B cell (primary cell): ENCODE measurements around the gene KCNJ8. TPM values are rescaled to one million over a fixed set of nuclear protein-coding genes. Genes with fewer than 3 reads are reported as not detected.

Experiments used
- ATAC-seq: fragments of 200-7000 bp; cut with Tn5 transposase; one replicate; pipeline ENCODE4 v1.10.0; 2021; ENCODE audit warnings: low read depth, mild to moderate bottlenecking, moderate number of reproducible peaks, moderate library complexity
- CTCF ChIA-PET: fragments of 350-600 bp; sonication (Branson Sonifier 250); formaldehyde crosslinking; loops from one replicate; lab custom pipeline; 2021; ENCODE audit warnings: antibody characterized with exemption, inconsistent platforms; lab: Charles Lee
- POLR2A ChIA-PET: fragments of 350-600 bp; sonication (Branson Sonifier 250); formaldehyde crosslinking; loops from one replicate; lab custom pipeline; 2021; ENCODE audit warnings: antibody characterized with exemption; lab: Charles Lee
- DNase-seq: peaks from one replicate; pipeline ENCODE4 v3.0.0; 2013
- H2AFZ ChIP-seq: 2 replicates; pipeline ENCODE4 v1.6.1; 2012; ENCODE audit warnings: mild to moderate bottlenecking, low read depth, low read length; ENCODE audit not compliant: insufficient read depth, poor library complexity, severe bottlenecking
- H3K27ac ChIP-seq, 2 donors: 1 replicate in 1 of 2; 2 replicates in 1 of 2; pipeline ENCODE4 v1.5.1; 2012 to 2013; ENCODE audit warnings: low read length in 2 of 2, mild to moderate bottlenecking in 2 of 2, moderate library complexity in 1 of 2
- H3K27me3 ChIP-seq, 4 experiments: fragments of 200-600 bp in 1 of 4; sonication (generic) in 1 of 4; replicated peaks in 1 of 4; 1 replicate in 2 of 4; 2 replicates in 2 of 4; pipeline versions ENCODE4 v1.6.1 to v1.7.0; 2013 to 2016; ENCODE audit warnings: low read length in 3 of 4, mild to moderate bottlenecking in 2 of 4, mixed read lengths in 1 of 4, moderate library complexity in 1 of 4; ENCODE audit not compliant: insufficient read depth in 4 of 4, control insufficient read depth in 3 of 4; ENCODE audit errors: control extremely low read depth in 1 of 4
- H3K36me3 ChIP-seq, 2 experiments: replicated peaks in 1 of 2; 1 replicate in 1 of 2; 2 replicates in 1 of 2; pipeline versions ENCODE4 v1.6.1 to v1.7.1; 2013; ENCODE audit warnings: low read length in 1 of 2; ENCODE audit not compliant: insufficient read depth in 2 of 2, control insufficient read depth in 1 of 2; ENCODE audit errors: control extremely low read depth in 1 of 2, extremely low read depth in 1 of 2
- H3K4me1 ChIP-seq, 2 donors: fragments of 200-600 bp in 1 of 2; sonication (generic) in 1 of 2; 1 replicate in 1 of 2; 2 replicates in 1 of 2; pipeline versions ENCODE4 v1.5.1 to v1.6.1; 2013 to 2017; ENCODE audit warnings: low read length in 2 of 2; ENCODE audit not compliant: control insufficient read depth in 2 of 2, insufficient read depth in 2 of 2
- H3K4me2 ChIP-seq: replicated peaks from 2 replicates; pipeline ENCODE3; 2012; ENCODE audit warnings: mild to moderate bottlenecking, low read depth, low read length; ENCODE audit not compliant: poor library complexity, severe bottlenecking
- H3K4me3 ChIP-seq, 5 experiments: fragments of 200-600 bp in 1 of 5; sonication (generic) in 1 of 5; 1 replicate in 3 of 5; 2 replicates in 2 of 5; pipeline versions ENCODE4 v1.5.1 to v1.7.0; 2011 to 2016; ENCODE audit warnings: low read length in 4 of 5, mild to moderate bottlenecking in 4 of 5, low read depth in 2 of 5, control low read depth in 1 of 5, moderate library complexity in 1 of 5; ENCODE audit not compliant: insufficient read depth in 1 of 5; ENCODE audit errors: control extremely low read depth in 1 of 5, extremely low read depth in 1 of 5
- H3K79me2 ChIP-seq: fragments of 200-600 bp; sonication (generic); one replicate; pipeline ENCODE4 v1.6.0; 2016; ENCODE audit warnings: low read length; ENCODE audit not compliant: control insufficient read depth, insufficient read depth
- H3K9ac ChIP-seq: fragments of 200-600 bp; sonication (generic); 2 replicates; pipeline ENCODE4 v1.6.1; 2017; ENCODE audit warnings: mild to moderate bottlenecking, low read length, moderate library complexity
- H3K9me3 ChIP-seq, 3 donors: one replicate each; pipeline versions ENCODE4 v1.6.1 to v1.7.1; 2013; ENCODE audit warnings: low read length in 2 of 3; ENCODE audit not compliant: control insufficient read depth in 2 of 3, insufficient read depth in 1 of 3; ENCODE audit errors: control extremely low read depth in 1 of 3
- H4K20me1 ChIP-seq: 2 replicates; pipeline ENCODE4 v1.6.0; 2012; ENCODE audit warnings: mild to moderate bottlenecking, low read length; ENCODE audit not compliant: insufficient read depth, control insufficient read depth, poor library complexity, severe bottlenecking
- H3K27ac Mint-ChIP-seq: one replicate; pipeline ENCODE4 v1.8.0; 2021; ENCODE audit warnings: mixed read lengths
- H3K27me3 Mint-ChIP-seq: one replicate; pipeline ENCODE4 v1.8.0; 2021; ENCODE audit warnings: mixed read lengths
- H3K4me1 Mint-ChIP-seq: one replicate; pipeline ENCODE4 v1.8.0; 2021; ENCODE audit warnings: mixed read lengths
- H3K4me3 Mint-ChIP-seq: one replicate; pipeline ENCODE4 v1.8.0; 2021; ENCODE audit warnings: mixed read lengths
- H3K9me3 Mint-ChIP-seq: one replicate; pipeline ENCODE4 v1.8.0; 2022; ENCODE audit warnings: mixed read lengths; ENCODE audit not compliant: insufficient read depth
- EZH2 ChIP-seq: IDR thresholded peaks from 2 replicates; pipeline ENCODE4 v1.6.1; 2012; ENCODE audit warnings: borderline replicate concordance, low read depth, mild to moderate bottlenecking, moderate library complexity, low read length; ENCODE audit not compliant: insufficient read depth, poor library complexity, severe bottlenecking
- WGBS: methylation state at CpG from one replicate; pipeline ENCODE4 v1.1.5; 2013; ENCODE audit warnings: missing lambda C conversion rate; ENCODE audit not compliant: insufficient coverage; 5-methylcytosine and 5-hydroxymethylcytosine counted together
- intact Hi-C: fragments of 100-400 bp; cut with micrococcal nuclease; formaldehyde crosslinking; loops from one replicate; pipeline ENCODE4 v1.10.0; 2022
- polyA plus RNA-seq: library from polyadenylated mRNA; depleted of rRNA; stranded (reverse); fragments of >200 nt; gene quantifications from 2 replicates; pipeline ENCODE4 v1.2.3, GENCODE V29; 2012
- total RNA-seq, 2 donors: library from RNA; stranded (reverse); fragments of 120-200 nt in 1 of 2; gene quantifications; 1 replicate in 1 of 2; 2 replicates in 1 of 2; pipeline versions ENCODE4 v1.2.3 to v1.2.4, GENCODE V29; 2013 to 2022
- TF ChIP-seq, protein P1 (sequence below): fragments of 200-600 bp; IDR thresholded peaks from one replicate; pipeline ENCODE4 v1.8.0; 2022; ENCODE audit warnings: antibody characterized with exemption, mild to moderate bottlenecking

Gene KCNJ8
- total and polyA plus RNA-seq, 2 donors (not counting 1 experiment from before 2014, with no cell fraction given): not detected

DNA sequence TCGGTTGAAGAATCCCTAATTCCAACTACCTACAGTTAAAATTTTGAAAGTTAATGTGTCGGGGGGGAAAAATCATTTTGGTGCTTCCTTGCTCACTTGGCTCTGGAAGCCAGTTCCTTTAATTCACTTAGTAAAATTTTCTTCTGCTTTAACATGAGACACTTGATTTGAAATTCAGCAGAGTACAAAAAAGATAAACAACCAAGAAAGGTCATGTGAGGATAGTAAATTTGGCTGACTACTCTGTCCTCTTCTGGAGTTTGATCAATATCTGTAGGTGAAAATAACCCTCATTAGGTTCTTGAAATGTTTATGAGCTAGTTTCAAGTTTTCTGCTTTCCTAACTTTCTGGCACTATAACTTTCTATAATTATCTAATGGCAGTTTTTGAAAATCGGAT lies 43.4 kb downstream of the KCNJ8 start:
- Histone ChIP-seq H3K27ac (no peak overlapping the region), H3K9ac (no peak overlapping the region), H2AFZ (no peak overlapping the region), H3K4me3 (no peak overlapping the region), H3K9me3 (peaks cover 0 to 2% (median 0%) of the 10 kb centered on the region in 3 donors), H3K4me2 (no peak overlapping the region), H3K27me3 (no peaks in the 10 kb centered on the region), H3K36me3 (no peaks in the 10 kb centered on the region), H3K4me1 (no peaks in the 10 kb centered on the region), H4K20me1 (no peaks in the 10 kb centered on the region), H3K79me2 (no peaks in the 10 kb centered on the region)
- CTCF ChIA-PET: no interaction called here
- no CpG with 5 or more reads among the region's 3 CpGs for WGBS
- Mint-ChIP-seq H3K27ac (no peak overlapping the region), H3K4me1 (no peaks in the 10 kb centered on the region), H3K27me3 (peaks cover 4% of the 10 kb centered on the region), H3K4me3 (no peak overlapping the region), H3K9me3 (peaks cover 2% of the 10 kb centered on the region)
- ATAC-seq: no peak
- no peak for TF ChIP-seq EZH2
- TF ChIP-seq, protein P1, sequence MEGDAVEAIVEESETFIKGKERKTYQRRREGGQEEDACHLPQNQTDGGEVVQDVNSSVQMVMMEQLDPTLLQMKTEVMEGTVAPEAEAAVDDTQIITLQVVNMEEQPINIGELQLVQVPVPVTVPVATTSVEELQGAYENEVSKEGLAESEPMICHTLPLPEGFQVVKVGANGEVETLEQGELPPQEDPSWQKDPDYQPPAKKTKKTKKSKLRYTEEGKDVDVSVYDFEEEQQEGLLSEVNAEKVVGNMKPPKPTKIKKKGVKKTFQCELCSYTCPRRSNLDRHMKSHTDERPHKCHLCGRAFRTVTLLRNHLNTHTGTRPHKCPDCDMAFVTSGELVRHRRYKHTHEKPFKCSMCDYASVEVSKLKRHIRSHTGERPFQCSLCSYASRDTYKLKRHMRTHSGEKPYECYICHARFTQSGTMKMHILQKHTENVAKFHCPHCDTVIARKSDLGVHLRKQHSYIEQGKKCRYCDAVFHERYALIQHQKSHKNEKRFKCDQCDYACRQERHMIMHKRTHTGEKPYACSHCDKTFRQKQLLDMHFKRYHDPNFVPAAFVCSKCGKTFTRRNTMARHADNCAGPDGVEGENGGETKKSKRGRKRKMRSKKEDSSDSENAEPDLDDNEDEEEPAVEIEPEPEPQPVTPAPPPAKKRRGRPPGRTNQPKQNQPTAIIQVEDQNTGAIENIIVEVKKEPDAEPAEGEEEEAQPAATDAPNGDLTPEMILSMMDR: no peak
- intact Hi-C loops: no loop called here
- POLR2A ChIA-PET: no interaction called here
- DNase-seq: no peak

DNA sequence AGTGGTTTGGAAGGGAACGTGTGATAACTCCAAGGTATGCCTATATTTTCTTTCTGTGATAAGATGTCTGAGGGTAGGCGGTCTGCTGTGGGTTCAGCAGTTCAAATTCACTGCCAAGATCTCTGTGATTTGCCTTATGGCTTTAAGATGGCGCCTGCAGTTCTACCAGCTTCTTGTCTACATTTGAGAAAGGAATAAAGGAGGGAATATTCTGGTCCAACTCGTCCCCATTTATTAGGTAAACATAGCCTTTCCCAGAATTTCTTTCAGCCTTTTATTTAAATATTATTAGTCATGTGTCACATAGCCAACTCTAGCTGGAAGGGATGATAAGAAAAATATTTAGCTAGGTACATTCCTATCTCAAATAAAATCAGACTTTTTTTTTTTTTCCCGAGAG lies 48.8 kb downstream of the KCNJ8 start:
- ATAC-seq (no peak), DNase-seq (no peak)
- Histone ChIP-seq H3K4me3 (no peak overlapping the region), H2AFZ (no peak overlapping the region), H3K36me3 (no peaks in the 10 kb centered on the region), H3K4me1 (no peaks in the 10 kb centered on the region), H3K27ac (no peak overlapping the region), H3K79me2 (no peaks in the 10 kb centered on the region), H3K9me3 (no peaks in the 10 kb centered on the region), H3K4me2 (no peak overlapping the region), H3K9ac (no peak overlapping the region), H3K27me3 (peaks cover 0 to 2% (median 0%) of the 10 kb centered on the region in 4 experiments), H4K20me1 (no peaks in the 10 kb centered on the region)
- ChIA-PET CTCF (interaction anchor here (0.7 kb wide), 1 partner anchor 1870 kb away, joined by 3 read pairs; no protein-coding TSS in a partner anchor), POLR2A (no interaction called here)
- intact Hi-C loops: no loop called here
- Mint-ChIP-seq H3K27me3 (no peaks in the 10 kb centered on the region), H3K4me3 (no peak overlapping the region), H3K27ac (no peak overlapping the region), H3K9me3 (no peaks in the 10 kb centered on the region), H3K4me1 (no peaks in the 10 kb centered on the region)
- 71% methylated on average over 1 of the region's 5 CpGs for WGBS
- TF ChIP-seq EZH2: no peak
- TF ChIP-seq, protein P1: no peak
